Type B pancreatic cell (in vitro differentiated cells): Measurements from ENCODE around the gene SLC40A1. TPM values are rescaled to one million over a fixed set of nuclear protein-coding genes. Genes with fewer than 3 reads are reported as not detected.

Experiments
- DNase-seq: peaks from one replicate; pipeline ENCODE4 v3.0.0; 2021; ENCODE audit warnings: mixed read lengths; ENCODE audit not compliant: unreplicated experiment; ENCODE audit errors: extremely low spot score
- H3K27ac Mint-ChIP-seq: 2 replicates; pipeline ENCODE4 v1.8.0; 2021; ENCODE audit warnings: mild to moderate bottlenecking, mixed read lengths
- H3K27me3 Mint-ChIP-seq: 2 replicates; pipeline ENCODE4 v1.8.0; 2021; ENCODE audit warnings: mixed read lengths
- H3K36me3 Mint-ChIP-seq: 2 replicates; pipeline ENCODE4 v1.8.0; 2021; ENCODE audit warnings: mixed read lengths
- H3K4me1 Mint-ChIP-seq: one replicate; pipeline ENCODE4 v1.8.0; 2021; ENCODE audit warnings: mixed read lengths; ENCODE audit not compliant: unreplicated experiment
- H3K4me3 Mint-ChIP-seq: 2 replicates; pipeline ENCODE4 v1.8.0; 2021; ENCODE audit warnings: mild to moderate bottlenecking, mixed read lengths
- H3K9me3 Mint-ChIP-seq: 2 replicates; pipeline ENCODE4 v1.8.0; 2021; ENCODE audit warnings: mixed read lengths
- CTCF ChIP-seq: fragments of 200-600 bp; sonication (generic); conservative IDR thresholded peaks from 2 replicates; pipeline ENCODE4 v1.5.0; 2021; ENCODE audit warnings: antibody characterized with exemption, mild to moderate bottlenecking
- total RNA-seq: library from RNA; stranded (reverse); gene quantifications from 2 replicates; pipeline ENCODE4 v1.2.1, GENCODE V29; 2021; ENCODE audit warnings: low replicate concordance

Gene SLC40A1
- total RNA-seq, 1 donor from 2014 or later, result 23.0 TPM

GRCh38 chr2:189584686-189585085 is 4.1 kb upstream of the SLC40A1 start:
- H3K27me3 Mint-ChIP-seq, result peaks cover 20% of the 10 kb centered on the region
- no peaks in the 10 kb centered on the region for H3K36me3 Mint-ChIP-seq
- H3K9me3 Mint-ChIP-seq, result no peaks in the 10 kb centered on the region

GRCh38 chr2:189583227-189584198 is 2.9 kb upstream of the SLC40A1 start:
- no peak for DNase-seq
- Mint-ChIP-seq H3K4me3 (no peak overlapping the region), H3K27me3 (peaks cover 21% of the 10 kb centered on the region), H3K4me1 (peaks cover 11% of the 10 kb centered on the region), H3K27ac (no peak overlapping the region), H3K9me3 (no peaks in the 10 kb centered on the region), H3K36me3 (no peaks in the 10 kb centered on the region)
- TF ChIP-seq CTCF, result no peak

More at GRCh38 chr2:189584686-189585085, 4.1 kb upstream of the SLC40A1 start:
- TF ChIP-seq CTCF, result no peak
- no peak overlapping the region for H3K4me3 Mint-ChIP-seq
- DNase-seq, result no peak
- H3K4me1 Mint-ChIP-seq, result peaks cover 7% of the 10 kb centered on the region
- H3K27ac Mint-ChIP-seq, result no peak overlapping the region

- no peaks in the 10 kb centered on the region for H3K36me3 Mint-ChIP-seq
- no peak for TF ChIP-seq CTCF
- DNase-seq, result no peak
- H3K27ac Mint-ChIP-seq, result no peak overlapping the region
- H3K9me3 Mint-ChIP-seq, result no peaks in the 10 kb centered on the region
- peaks cover 11% of the 10 kb centered on the region for H3K4me1 Mint-ChIP-seq
- peaks cover 21% of the 10 kb centered on the region for H3K27me3 Mint-ChIP-seq
- peak overlapping the region; percentile 4 for H3K4me3 Mint-ChIP-seq
Observed at GRCh38 chr2:189582809-189583192, 2.2 kb upstream of the SLC40A1 start.

- DNase-seq, result no peak
- Mint-ChIP-seq H3K9me3 (no peaks in the 10 kb centered on the region), H3K27me3 (peaks cover 21% of the 10 kb centered on the region), H3K4me1 (peaks cover 12% of the 10 kb centered on the region), H3K36me3 (peaks cover under 1% of the 10 kb centered on the region), H3K27ac (no peak overlapping the region), H3K4me3 (peak overlapping the region; percentile 83)
- no peak for TF ChIP-seq CTCF
Observed at GRCh38 chr2:189582140-189582808, 1.7 kb upstream of the SLC40A1 start.

- peaks cover 21% of the 10 kb centered on the region for H3K27me3 Mint-ChIP-seq
- TF ChIP-seq CTCF, result no peak
- no peak for DNase-seq
- peaks cover 4% of the 10 kb centered on the region for H3K36me3 Mint-ChIP-seq
- H3K9me3 Mint-ChIP-seq, result no peaks in the 10 kb centered on the region
- H3K4me3 Mint-ChIP-seq, result peak overlapping the region; percentile 83
- peaks cover 16% of the 10 kb centered on the region for H3K4me1 Mint-ChIP-seq
- H3K27ac Mint-ChIP-seq, result peak overlapping the region; percentile 16
Observed at GRCh38 chr2:189581354-189582139, 961 bp upstream of the SLC40A1 start.
